Measurements from ENCODE around the gene TSC22D1. TPM values are rescaled to one million over a fixed set of nuclear protein-coding genes. Genes with fewer than 3 reads are reported as not detected.

Gene TSC22D1
- total RNA-seq, 4 donors from 2014 or later, result 119 to 325 (median 193) TPM

- Histone ChIP-seq H3K9me3 (no peaks in the 10 kb centered on the region), H3K36me3 (no peaks in the 10 kb centered on the region), H3K27ac (no peak overlapping the region), H3K4me1 (no peaks in the 10 kb centered on the region), H3K27me3 (no peaks in the 10 kb centered on the region), H3K4me3 (no peak overlapping the region)
- no peak for ATAC-seq
- intact Hi-C loops (cut with DNase I; ENCODE audit: low total_unique reads) (no loop called here), in situ Hi-C loops (cut with MboI; ENCODE audit: low sequenced_read_pairs in 4 of 4) (no loop called here)
- TF ChIP-seq POLR2A (IDR thresholded peaks at IDR 0.05) (no peak), CTCF (IDR thresholded peaks at IDR 0.05 in 4 of 5, conservative IDR thresholded peaks at IDR 0.05 in 1 of 5) (no peak)
- no peak for DNase-seq
Observed at GRCh38 chr13:44404261-44405132, 171.6 kb downstream of the TSC22D1 start.

- H3K36me3 ChIP-seq, result no peaks in the 10 kb centered on the region
- ATAC-seq (no peak), DNase-seq (no peak)
- H3K27ac ChIP-seq, result no peak overlapping the region
- no peaks in the 10 kb centered on the region for H3K9me3 ChIP-seq
- H3K27me3 ChIP-seq, result no peaks in the 10 kb centered on the region
- no peaks in the 10 kb centered on the region for H3K4me1 ChIP-seq
- in situ Hi-C loops (cut with MboI; ENCODE audit: low sequenced_read_pairs in 4 of 4), result no loop called here
- no peak overlapping the region for H3K4me3 ChIP-seq
- TF ChIP-seq POLR2A (IDR thresholded peaks at IDR 0.05) (no peak), CTCF (IDR thresholded peaks at IDR 0.05 in 4 of 5, conservative IDR thresholded peaks at IDR 0.05 in 1 of 5) (no peak)
- intact Hi-C loops (cut with DNase I; ENCODE audit: low total_unique reads), result no loop called here
Observed at GRCh38 chr13:44403461-44404056, 172.6 kb downstream of the TSC22D1 start.

- no peak overlapping the region for H3K4me3 ChIP-seq
- H3K27ac ChIP-seq, result no peak overlapping the region
- no peaks in the 10 kb centered on the region for H3K9me3 ChIP-seq
- in situ Hi-C loops (cut with MboI; ENCODE audit: low sequenced_read_pairs in 4 of 4) (no loop called here), intact Hi-C loops (cut with DNase I; ENCODE audit: low total_unique reads) (no loop called here)
- no peaks in the 10 kb centered on the region for H3K27me3 ChIP-seq
- no peak for DNase-seq
- H3K4me1 ChIP-seq, result no peaks in the 10 kb centered on the region
- TF ChIP-seq CTCF (IDR thresholded peaks at IDR 0.05 in 4 of 5, conservative IDR thresholded peaks at IDR 0.05 in 1 of 5) (no peak), POLR2A (IDR thresholded peaks at IDR 0.05) (no peak)
- ATAC-seq, result no peak
- H3K36me3 ChIP-seq, result no peaks in the 10 kb centered on the region
Observed at GRCh38 chr13:44402899-44403445, 173.2 kb downstream of the TSC22D1 start.

- no peak overlapping the region for H3K4me3 ChIP-seq
- H3K9me3 ChIP-seq, result no peaks in the 10 kb centered on the region
- H3K36me3 ChIP-seq, result no peaks in the 10 kb centered on the region
- no peak overlapping the region for H3K27ac ChIP-seq
- ATAC-seq (no peak), DNase-seq (no peak)
- intact Hi-C loops (cut with DNase I; ENCODE audit: low total_unique reads), result no loop called here
- H3K4me1 ChIP-seq, result no peaks in the 10 kb centered on the region
- no peaks in the 10 kb centered on the region for H3K27me3 ChIP-seq
- in situ Hi-C loops (cut with MboI; ENCODE audit: low sequenced_read_pairs in 4 of 4), result no loop called here
- no peak for TF ChIP-seq POLR2A (IDR thresholded peaks at IDR 0.05)
- TF ChIP-seq CTCF (IDR thresholded peaks at IDR 0.05 in 4 of 5, conservative IDR thresholded peaks at IDR 0.05 in 1 of 5), result no peak
Observed at GRCh38 chr13:44401577-44401976, 174.6 kb downstream of the TSC22D1 start.

Measured in gastrocnemius medialis (tissue), 4 donors.